Keratinocyte (primary cell): Measurements from ENCODE around the gene CEP290.

ENCODE experiments used
- EZH2 ChIP-seq: IDR thresholded peaks from one replicate; pipeline ENCODE4 v1.6.1; 2012; ENCODE audit warnings: inconsistent platforms, mild to moderate bottlenecking, low read length, moderate library complexity
- TF ChIP-seq, protein P1 (sequence below), 3 experiments: IDR thresholded peaks in 1 of 3; conservative IDR thresholded peaks in 1 of 3; optimal IDR thresholded peaks in 1 of 3; 2 replicates in 2 of 3; 3 replicates in 1 of 3; pipeline versions ENCODE3 to v1.5.1; 2011; ENCODE audit warnings: low read length in 3 of 3, mild to moderate bottlenecking in 3 of 3, moderate library complexity in 2 of 3, control low read depth in 1 of 3, inconsistent platforms in 1 of 3; ENCODE audit not compliant: insufficient read depth in 2 of 3; ENCODE audit errors: extremely low read depth in 1 of 3

DNA sequence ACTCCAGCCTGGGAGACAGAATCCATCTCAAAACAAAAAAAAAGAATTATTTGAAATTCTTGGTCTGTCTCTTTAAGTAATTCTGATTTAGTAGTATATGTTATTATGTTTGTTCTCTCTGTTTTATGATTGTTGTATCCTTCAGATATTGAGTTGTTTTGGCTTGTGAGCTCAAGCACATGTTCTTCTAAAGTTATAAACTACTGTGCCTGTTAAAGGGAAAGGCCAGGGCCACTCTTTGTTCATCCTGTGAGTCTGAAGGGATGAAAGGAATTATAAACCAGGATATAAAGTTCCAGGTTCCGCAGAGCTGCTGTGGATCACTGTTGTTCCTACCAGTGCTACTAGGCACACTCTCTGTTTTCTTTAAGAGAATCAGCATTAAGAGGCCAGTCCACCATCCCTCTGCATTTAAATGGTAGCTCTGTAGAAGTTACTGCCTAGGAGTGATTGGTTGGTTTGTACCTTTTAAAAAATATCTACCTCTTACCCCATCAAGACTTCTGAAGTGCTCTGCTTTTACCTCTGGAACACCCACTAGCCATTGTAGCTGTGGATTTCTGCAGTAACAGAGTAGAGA is 14.3 kb upstream of the CEP290 start:
- TF ChIP-seq, protein P1, sequence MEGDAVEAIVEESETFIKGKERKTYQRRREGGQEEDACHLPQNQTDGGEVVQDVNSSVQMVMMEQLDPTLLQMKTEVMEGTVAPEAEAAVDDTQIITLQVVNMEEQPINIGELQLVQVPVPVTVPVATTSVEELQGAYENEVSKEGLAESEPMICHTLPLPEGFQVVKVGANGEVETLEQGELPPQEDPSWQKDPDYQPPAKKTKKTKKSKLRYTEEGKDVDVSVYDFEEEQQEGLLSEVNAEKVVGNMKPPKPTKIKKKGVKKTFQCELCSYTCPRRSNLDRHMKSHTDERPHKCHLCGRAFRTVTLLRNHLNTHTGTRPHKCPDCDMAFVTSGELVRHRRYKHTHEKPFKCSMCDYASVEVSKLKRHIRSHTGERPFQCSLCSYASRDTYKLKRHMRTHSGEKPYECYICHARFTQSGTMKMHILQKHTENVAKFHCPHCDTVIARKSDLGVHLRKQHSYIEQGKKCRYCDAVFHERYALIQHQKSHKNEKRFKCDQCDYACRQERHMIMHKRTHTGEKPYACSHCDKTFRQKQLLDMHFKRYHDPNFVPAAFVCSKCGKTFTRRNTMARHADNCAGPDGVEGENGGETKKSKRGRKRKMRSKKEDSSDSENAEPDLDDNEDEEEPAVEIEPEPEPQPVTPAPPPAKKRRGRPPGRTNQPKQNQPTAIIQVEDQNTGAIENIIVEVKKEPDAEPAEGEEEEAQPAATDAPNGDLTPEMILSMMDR (optimal IDR thresholded peaks at IDR 0.05 in 1 of 3, IDR thresholded peaks at IDR 0.05 in 1 of 3, conservative IDR thresholded peaks at IDR 0.05 in 1 of 3; ENCODE audit: extremely low read depth in 1 of 3, insufficient read depth in 2 of 3, low read length in 3 of 3), result no peak
- TF ChIP-seq EZH2, result no peak
